Loucy (cell line): ENCODE data around the gene TMEM38A.

Source experiments
- CTCF ChIP-seq: fragments of 200-600 bp; sonication (generic); conservative IDR thresholded peaks from 2 replicates; pipeline ENCODE4 v1.5.1; 2014; ENCODE audit warnings: mild to moderate bottlenecking, antibody characterized with exemption, low read length
- EZH2phosphoT487 ChIP-seq: fragments of 200-600 bp; IDR thresholded peaks from 2 replicates; pipeline ENCODE4 v1.6.1; 2018; ENCODE audit warnings: antibody characterized with exemption, mild to moderate bottlenecking, moderate library complexity, borderline replicate concordance

DNA sequence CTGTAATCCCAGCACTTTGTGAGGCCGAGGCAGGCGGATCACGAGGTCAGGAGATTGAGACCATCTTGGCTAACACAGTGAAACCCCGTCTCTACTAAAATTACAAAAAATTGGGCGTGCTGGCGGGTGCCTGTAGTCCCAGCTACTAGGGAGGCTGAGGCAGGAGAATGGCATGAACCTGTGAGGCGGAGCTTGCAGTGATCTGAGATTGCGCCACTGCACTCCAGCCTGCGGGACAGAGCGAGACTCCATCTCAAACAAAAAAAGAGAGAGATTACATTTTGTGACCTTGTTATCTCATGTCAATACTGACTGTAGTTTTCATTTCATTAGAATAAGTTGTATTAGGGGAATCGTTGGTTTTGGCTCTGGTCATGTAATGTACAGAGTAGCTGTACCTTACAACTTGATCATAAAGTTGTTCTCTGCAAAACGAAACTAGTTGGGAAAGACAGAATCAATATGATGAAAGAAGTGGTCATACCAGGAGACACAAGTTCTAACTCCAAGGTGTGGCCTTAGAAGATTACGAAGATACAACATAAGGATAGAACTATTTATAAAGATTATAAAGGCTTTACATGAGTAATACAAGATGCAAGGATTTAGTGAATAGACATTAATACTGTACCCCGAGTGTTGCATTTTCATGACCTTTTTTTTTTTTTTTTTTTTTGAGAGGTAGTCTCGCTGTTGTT, 15.3 kb downstream of the TMEM38A start:
- no peak for TF ChIP-seq CTCF
- TF ChIP-seq EZH2phosphoT487: no peak
